Natural killer cell (primary cell): ENCODE data around the gene RPS19BP1. TPM values are rescaled to one million over a fixed set of nuclear protein-coding genes. Genes with fewer than 3 reads are reported as not detected.

Experiments
- ATAC-seq, 3 donors: fragments of 150-1000 bp in 2 of 3; fragments of 200-7000 bp in 1 of 3; cut with Tn5 transposase; 1 replicate in 1 of 3; 2 replicates in 2 of 3; pipeline ENCODE4 v1.10.0; 2021; ENCODE audit warnings: mild to moderate bottlenecking in 2 of 3, moderate library complexity in 2 of 3
- DNase-seq, 2 donors: peaks; one replicate each; pipeline versions ENCODE4 v3.0.0 to v3.0.0-alpha.2; 2013 to 2021; ENCODE audit warnings: mixed read lengths in 1 of 2
- H3K27ac ChIP-seq: one replicate; pipeline ENCODE4 v1.5.1; 2013; ENCODE audit warnings: mild to moderate bottlenecking, low read length
- H3K27me3 ChIP-seq: one replicate; pipeline ENCODE4 v1.6.1; 2013; ENCODE audit warnings: low read length; ENCODE audit not compliant: control insufficient read depth, insufficient read depth
- H3K36me3 ChIP-seq: one replicate; pipeline ENCODE4 v1.6.1; 2013; ENCODE audit warnings: low read length; ENCODE audit not compliant: control insufficient read depth, insufficient read depth
- H3K4me1 ChIP-seq: one replicate; pipeline ENCODE4 v1.6.1; 2013; ENCODE audit warnings: low read length; ENCODE audit not compliant: control insufficient read depth, insufficient read depth
- H3K4me3 ChIP-seq: one replicate; pipeline ENCODE4 v1.5.1; 2013; ENCODE audit warnings: low read length
- H3K9me3 ChIP-seq: one replicate; pipeline ENCODE4 v1.6.1; 2013; ENCODE audit warnings: low read length; ENCODE audit not compliant: control insufficient read depth, insufficient read depth
- H3K27ac Mint-ChIP-seq, 2 donors: one replicate each; pipeline ENCODE4 v1.8.0; 2022; ENCODE audit warnings: mild to moderate bottlenecking in 2 of 2, mixed read lengths in 2 of 2, moderate library complexity in 1 of 2
- H3K27me3 Mint-ChIP-seq, 2 donors: one replicate each; pipeline ENCODE4 v1.8.0; 2022; ENCODE audit warnings: low read depth in 2 of 2, mixed read lengths in 2 of 2
- H3K36me3 Mint-ChIP-seq: one replicate; pipeline ENCODE4 v1.8.0; 2022; ENCODE audit warnings: mixed read lengths
- H3K4me1 Mint-ChIP-seq, 2 donors: one replicate each; pipeline ENCODE4 v1.8.0; 2022; ENCODE audit warnings: mixed read lengths in 2 of 2
- H3K4me3 Mint-ChIP-seq: one replicate; pipeline ENCODE4 v1.8.0; 2022; ENCODE audit warnings: mild to moderate bottlenecking, moderate library complexity, mixed read lengths
- H3K9me3 Mint-ChIP-seq, 2 donors: one replicate each; pipeline ENCODE4 v1.8.0; 2022; ENCODE audit warnings: mixed read lengths in 2 of 2
- CTCF ChIP-seq: fragments of 200-600 bp; IDR thresholded peaks from one replicate; pipeline ENCODE4 v1.8.0; 2022; ENCODE audit warnings: antibody characterized with exemption
- WGBS: methylation state at CpG from one replicate; pipeline ENCODE4 v1.1.7; 2013; ENCODE audit warnings: missing lambda C conversion rate; ENCODE audit not compliant: insufficient coverage; 5-methylcytosine and 5-hydroxymethylcytosine counted together
- intact Hi-C: fragments of 100-400 bp; cut with micrococcal nuclease; formaldehyde crosslinking; loops from one replicate; pipeline ENCODE4 v1.14.2; 2022
- total RNA-seq, 4 donors: library from RNA; stranded (reverse); fragments of 120-200 nt in 1 of 4; gene quantifications; one replicate each; pipeline versions ENCODE4 v1.2.3 to v1.2.4, GENCODE V29; 2013 to 2022

RPS19BP1 gene
- total RNA-seq, 3 donors from 2014 or later (not counting 1 experiment from before 2014, with no cell fraction given) = 56.7 to 66.5 (median 61.3) TPM

DNA sequence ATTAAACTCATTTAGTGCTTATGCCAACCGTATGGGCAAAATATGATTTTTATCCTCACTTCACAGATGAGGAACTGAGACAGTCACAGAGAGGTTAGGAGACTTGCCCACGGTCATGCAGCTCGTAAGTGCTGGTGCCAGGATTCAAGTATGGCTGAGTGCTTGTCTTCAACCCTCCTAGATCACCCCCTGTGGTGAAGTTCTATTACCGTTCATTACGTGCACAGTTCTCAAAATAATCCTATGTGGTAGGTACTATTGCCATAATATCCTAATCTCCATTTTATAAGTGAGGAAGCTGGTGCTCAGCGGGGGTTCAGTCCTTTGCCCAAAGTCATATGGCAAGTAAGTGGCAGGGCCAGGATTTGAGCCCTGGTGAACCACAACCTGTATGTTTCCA is 28.9 kb downstream of the RPS19BP1 start:
- intact Hi-C loops = loop anchor here (10.0 kb wide), 1 partner anchor 109 kb away; the partner anchor contains the start of gene TAB1
- DNase-seq = no peak

DNA sequence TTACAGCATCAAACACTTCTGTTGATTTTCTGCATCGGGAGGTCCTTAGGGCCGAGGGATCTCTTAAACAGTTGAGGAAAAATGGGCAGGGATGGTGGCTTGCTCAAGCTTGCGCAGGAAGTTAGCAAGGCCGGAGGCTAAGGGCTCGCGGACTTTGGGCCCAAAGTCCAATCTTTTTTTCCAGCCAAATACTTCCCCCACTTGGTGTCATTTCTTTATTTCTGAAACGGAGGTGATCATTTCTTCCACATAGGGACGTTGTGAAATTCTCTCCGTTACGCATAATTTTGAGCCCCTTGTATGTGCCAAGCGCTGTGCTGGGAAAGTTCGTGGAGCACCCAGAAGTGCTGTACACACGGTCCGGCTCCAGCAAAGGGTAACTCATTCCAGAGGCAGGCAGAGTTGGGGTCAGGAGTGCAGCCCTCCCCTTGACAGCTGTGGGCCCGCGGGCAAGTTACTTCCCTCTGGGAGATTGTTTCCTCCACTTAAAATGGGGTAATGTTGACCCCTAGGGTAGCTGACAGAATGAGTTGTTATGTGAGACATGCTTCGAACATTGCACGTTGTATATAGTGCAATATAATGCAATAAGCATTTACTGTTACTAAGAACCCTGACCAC is 29.6 kb downstream of the RPS19BP1 start:
- peaks cover 26% of the 10 kb centered on the region for H3K4me1 ChIP-seq
- no peaks in the 10 kb centered on the region for H3K9me3 ChIP-seq
- TF ChIP-seq CTCF = no peak
- H3K4me3 Mint-ChIP-seq = peak overlapping the region; percentile 81
- H3K27ac ChIP-seq = peak overlapping the region; percentile 80
- peaks cover 34% of the 10 kb centered on the region for H3K36me3 ChIP-seq
- WGBS = 8% methylated on average over 16 of the region's 18 CpGs
- intact Hi-C loops = loop anchor here (1.0 to 10.0 kb wide), 4 partner anchors 17 to 541 kb away; partner anchors contain the start of genes ATF4, RPS19BP1 and TAB1
- no peak for DNase-seq
- H3K4me3 ChIP-seq = peak overlapping the region; percentile 76
- no peaks in the 10 kb centered on the region for H3K27me3 Mint-ChIP-seq
- H3K9me3 Mint-ChIP-seq = no peaks in the 10 kb centered on the region
- no peaks in the 10 kb centered on the region for H3K27me3 ChIP-seq
- no peak for ATAC-seq
- H3K36me3 Mint-ChIP-seq = no peaks in the 10 kb centered on the region
- peak overlapping the region; percentile 90 to 94 for H3K27ac Mint-ChIP-seq
- peaks cover 27 to 50% of the 10 kb centered on the region in 2 donors for H3K4me1 Mint-ChIP-seq

More for the DNA sequence above, 28.9 kb downstream of the RPS19BP1 start:
- peaks cover 26% of the 10 kb centered on the region for H3K4me1 ChIP-seq
- ATAC-seq = no peak
- Mint-ChIP-seq H3K27ac (peak overlapping the region; percentile 90 to 94), H3K36me3 (no peaks in the 10 kb centered on the region), H3K9me3 (no peaks in the 10 kb centered on the region), H3K27me3 (no peaks in the 10 kb centered on the region), H3K4me3 (peak overlapping the region; percentile 81), H3K4me1 (peaks cover 32 to 57% of the 10 kb centered on the region in 2 donors)
- peaks cover 41% of the 10 kb centered on the region for H3K36me3 ChIP-seq
- no peaks in the 10 kb centered on the region for H3K27me3 ChIP-seq
- no peak overlapping the region for H3K27ac ChIP-seq
- no peaks in the 10 kb centered on the region for H3K9me3 ChIP-seq
- WGBS = 79% methylated on average over 4 of the region's 6 CpGs
- TF ChIP-seq CTCF = no peak
- no peak overlapping the region for H3K4me3 ChIP-seq

DNA sequence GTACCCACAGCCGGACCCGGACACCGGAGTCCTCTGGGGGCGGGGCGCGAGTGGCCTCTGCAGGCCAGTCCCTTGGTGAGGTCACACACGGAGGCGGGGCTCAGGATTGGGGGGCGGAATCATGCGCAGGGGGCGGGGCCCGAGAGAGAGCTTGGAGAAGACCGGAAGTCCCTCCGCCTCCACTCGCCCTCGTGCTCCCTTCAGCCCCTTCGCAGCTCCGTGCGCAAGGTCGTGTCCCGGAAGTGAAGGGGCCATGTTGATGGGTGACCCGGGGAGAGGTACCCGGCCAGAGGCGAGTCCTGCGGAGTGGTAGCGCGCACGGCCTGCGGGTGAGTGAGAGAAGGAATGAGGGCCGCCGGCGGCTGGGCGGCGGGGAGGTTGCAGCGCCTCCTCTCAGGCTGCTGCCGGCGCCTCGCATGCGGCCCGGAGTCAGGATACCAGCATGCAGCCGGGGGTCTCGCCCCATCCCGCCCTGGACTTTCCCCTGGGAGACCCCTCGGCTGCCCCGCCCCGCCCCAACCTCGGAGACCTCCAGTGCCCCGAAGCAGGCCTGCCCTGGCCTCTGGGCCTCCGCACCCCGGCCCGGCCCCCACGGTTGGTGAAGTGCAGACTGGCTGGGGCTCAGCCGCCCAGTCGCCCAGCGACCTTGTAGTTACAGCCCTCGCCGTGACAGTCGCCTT is 30.3 kb downstream of the RPS19BP1 start, which contains the start of gene MIEF1:
MIEF1 (plus strand) TSS at position 182 of the 680 bp plus-strand sequence. CDS start 9,005 bp downstream, outside the sequence.
- intact Hi-C loops = loop anchor here (1.0 to 10.0 kb wide), 4 partner anchors 18 to 542 kb away; partner anchors contain the start of genes ATF4, RPS19BP1 and TAB1
- peak; percentile 89 to 95 for DNase-seq
- Mint-ChIP-seq H3K36me3 (no peaks in the 10 kb centered on the region), H3K4me1 (peaks cover 27 to 50% of the 10 kb centered on the region in 2 donors), H3K27me3 (no peaks in the 10 kb centered on the region), H3K4me3 (peak within 1 kb of the TSS; percentile 91), H3K9me3 (no peaks in the 10 kb centered on the region), H3K27ac (peak within 1 kb of the TSS; percentile 90 to 94)
- peak; percentile 97 to 99 (median 97) for ATAC-seq
- Histone ChIP-seq H3K27ac (peak within 1 kb of the TSS; percentile 80), H3K27me3 (no peaks in the 10 kb centered on the region), H3K4me1 (peaks cover 26% of the 10 kb centered on the region), H3K4me3 (peak within 1 kb of the TSS; percentile 76), H3K9me3 (no peaks in the 10 kb centered on the region), H3K36me3 (peaks cover 32% of the 10 kb centered on the region)
- under 1% methylated on average over 58 of the region's 58 CpGs for WGBS
- no peak for TF ChIP-seq CTCF
